Endothelial cell (in vitro differentiated cells): ENCODE data around the gene AGBL1. TPM values are rescaled to one million over a fixed set of nuclear protein-coding genes. Genes with fewer than 3 reads are reported as not detected.

Experiments
- DNase-seq: peaks from one replicate; pipeline ENCODE4 v3.0.0; 2021; ENCODE audit warnings: low spot score
- H3K27ac Mint-ChIP-seq: one replicate; pipeline ENCODE4 v1.8.0; 2021; ENCODE audit warnings: mixed read lengths, inconsistent platforms; ENCODE audit not compliant: unreplicated experiment
- H3K27me3 Mint-ChIP-seq: one replicate; pipeline ENCODE4 v1.8.0; 2021; ENCODE audit warnings: mild to moderate bottlenecking, moderate library complexity, mixed read lengths, inconsistent platforms; ENCODE audit not compliant: unreplicated experiment
- H3K36me3 Mint-ChIP-seq: one replicate; pipeline ENCODE4 v1.8.0; 2021; ENCODE audit warnings: mild to moderate bottlenecking, low read depth, mixed read lengths, inconsistent platforms; ENCODE audit not compliant: unreplicated experiment
- H3K4me1 Mint-ChIP-seq: one replicate; pipeline ENCODE4 v1.8.0; 2021; ENCODE audit warnings: mild to moderate bottlenecking, mixed read lengths, inconsistent platforms; ENCODE audit not compliant: unreplicated experiment
- H3K4me3 Mint-ChIP-seq: one replicate; pipeline ENCODE4 v1.8.0; 2021; ENCODE audit warnings: mild to moderate bottlenecking, mixed read lengths, inconsistent platforms; ENCODE audit not compliant: unreplicated experiment
- H3K9me3 Mint-ChIP-seq: one replicate; pipeline ENCODE4 v1.8.0; 2021; ENCODE audit warnings: mixed read lengths, inconsistent platforms; ENCODE audit not compliant: unreplicated experiment
- CTCF ChIP-seq: fragments of 200-600 bp; sonication (generic); IDR thresholded peaks from one replicate; pipeline ENCODE4 v1.5.0; 2021; ENCODE audit warnings: antibody characterized with exemption; ENCODE audit not compliant: unreplicated experiment
- total RNA-seq: library from RNA; stranded (reverse); fragmentation: NEBNext Ultra II Directional; extraction: Animal tissue kit (Norgen Biotek cat#: 25700); gene quantifications from one replicate; pipeline ENCODE4 v1.2.1, GENCODE V29; 2021; ENCODE audit not compliant: unreplicated experiment

AGBL1 gene
- total RNA-seq, 1 donor from 2014 or later: 0.03 TPM

- Mint-ChIP-seq H3K4me3 (no peak overlapping the region), H3K36me3 (no peaks in the 10 kb centered on the region), H3K27ac (no peak overlapping the region), H3K27me3 (peaks cover 2% of the 10 kb centered on the region), H3K9me3 (no peaks in the 10 kb centered on the region), H3K4me1 (peaks cover 7% of the 10 kb centered on the region)
- no peak for TF ChIP-seq CTCF
- DNase-seq: no peak
Measured at GRCh38 chr15:86676002-86676401, 596.3 kb downstream of the AGBL1 start.

GRCh38 chr15:86677278-86677677 is 597.6 kb downstream of the AGBL1 start:
- no peak for TF ChIP-seq CTCF
- Mint-ChIP-seq H3K36me3 (no peaks in the 10 kb centered on the region), H3K4me3 (no peak overlapping the region), H3K27ac (no peak overlapping the region), H3K9me3 (no peaks in the 10 kb centered on the region), H3K27me3 (peaks cover 2% of the 10 kb centered on the region), H3K4me1 (peaks cover 7% of the 10 kb centered on the region)
- no peak for DNase-seq

- H3K27ac Mint-ChIP-seq: no peak overlapping the region
- no peaks in the 10 kb centered on the region for H3K4me1 Mint-ChIP-seq
- TF ChIP-seq CTCF: no peak
- H3K4me3 Mint-ChIP-seq: no peak overlapping the region
- H3K27me3 Mint-ChIP-seq: no peaks in the 10 kb centered on the region
- H3K36me3 Mint-ChIP-seq: no peaks in the 10 kb centered on the region
- H3K9me3 Mint-ChIP-seq: no peaks in the 10 kb centered on the region
- no peak for DNase-seq
Measured at GRCh38 chr15:86685263-86685662, 605.6 kb downstream of the AGBL1 start.

- no peak for TF ChIP-seq CTCF
- H3K4me1 Mint-ChIP-seq: no peaks in the 10 kb centered on the region
- H3K27me3 Mint-ChIP-seq: no peaks in the 10 kb centered on the region
- H3K4me3 Mint-ChIP-seq: no peak overlapping the region
- DNase-seq: no peak
- no peak overlapping the region for H3K27ac Mint-ChIP-seq
- no peaks in the 10 kb centered on the region for H3K9me3 Mint-ChIP-seq
- no peaks in the 10 kb centered on the region for H3K36me3 Mint-ChIP-seq
Measured at GRCh38 chr15:86689006-86689405, 609.3 kb downstream of the AGBL1 start.

- Mint-ChIP-seq H3K4me3 (no peak overlapping the region), H3K36me3 (no peaks in the 10 kb centered on the region), H3K4me1 (no peaks in the 10 kb centered on the region), H3K27me3 (no peaks in the 10 kb centered on the region), H3K9me3 (no peaks in the 10 kb centered on the region), H3K27ac (no peak overlapping the region)
- no peak for TF ChIP-seq CTCF
- DNase-seq: no peak
Measured at GRCh38 chr15:86690566-86690965, 610.9 kb downstream of the AGBL1 start.
